H1 (cell line): ENCODE results near the gene WNT7A. TPM values are rescaled to one million over a fixed set of nuclear protein-coding genes. Genes with fewer than 3 reads are reported as not detected.

Experiments
- CTCF ChIA-PET: fragments of 300-600 bp; sonication (Branson Sonifier 250); formaldehyde crosslinking; loops from one replicate; lab custom pipeline; 2021; ENCODE audit not compliant: partially characterized antibody; lab: Charles Lee
- POLR2A ChIA-PET: fragments of 300-600 bp; sonication (Branson Sonifier 250); formaldehyde crosslinking; loops from one replicate; lab custom pipeline; 2021; ENCODE audit warnings: inconsistent platforms; ENCODE audit not compliant: partially characterized antibody; lab: Charles Lee
- DNase-seq, 2 experiments: peaks; one replicate each; pipeline versions ENCODE4 v3.0.0 to v3.0.0-alpha.2; 2010 to 2022; ENCODE audit warnings: low spot score in 2 of 2, low read depth in 1 of 2, mixed read lengths in 1 of 2
- FAIRE-seq: peaks from 2 replicates; lab custom pipeline; 2011; peaks lifted over from hg19 to GRCh38; lab: Jason Lieb, UNC
- H2AFZ ChIP-seq: 2 replicates; pipeline ENCODE4 v1.8.1; 2012; ENCODE audit warnings: low read length, inconsistent platforms
- H2AK5ac ChIP-seq: 2 replicates; pipeline ENCODE4 v1.6.1; 2013; ENCODE audit warnings: low read depth, low read length
- H2BK120ac ChIP-seq: replicated peaks from 2 replicates; pipeline ENCODE3; 2013; ENCODE audit warnings: low read depth, low read length, inconsistent platforms
- H2BK12ac ChIP-seq: 2 replicates; pipeline ENCODE4 v1.6.1; 2013; ENCODE audit warnings: low read depth, low read length
- H2BK15ac ChIP-seq: 2 replicates; pipeline ENCODE4 v1.6.1; 2013; ENCODE audit warnings: low read length
- H2BK20ac ChIP-seq: 2 replicates; pipeline ENCODE4 v1.6.1; 2013; ENCODE audit warnings: low read length
- H2BK5ac ChIP-seq: 2 replicates; pipeline ENCODE4 v1.6.1; 2013; ENCODE audit warnings: low read depth, low read length
- H3K14ac ChIP-seq: 2 replicates; pipeline ENCODE4 v1.6.1; 2013; ENCODE audit warnings: inconsistent platforms; ENCODE audit not compliant: insufficient read length
- H3K18ac ChIP-seq: 2 replicates; pipeline ENCODE4 v1.6.1; 2013; ENCODE audit warnings: low read length; ENCODE audit errors: extremely low read depth
- H3K23ac ChIP-seq: 2 replicates; pipeline ENCODE4 v1.6.1; 2013; ENCODE audit warnings: inconsistent platforms; ENCODE audit not compliant: insufficient read length
- H3K23me2 ChIP-seq: 2 replicates; pipeline ENCODE4 v1.6.1; 2013; ENCODE audit warnings: low read depth, low read length
- H3K27ac ChIP-seq: 2 replicates; pipeline ENCODE4 v1.6.1; 2011; ENCODE audit warnings: low read depth, low read length, inconsistent platforms
- H3K27me3 ChIP-seq, 4 experiments: replicated peaks in 1 of 4; 1 replicate in 1 of 4; 2 replicates in 3 of 4; pipeline versions ENCODE4 v1.6.1 to v1.8.1; 2011 to 2013; ENCODE audit warnings: low read length in 3 of 4, mild to moderate bottlenecking in 3 of 4, inconsistent platforms in 2 of 4, mixed read lengths in 2 of 4, moderate library complexity in 1 of 4; ENCODE audit not compliant: control insufficient read depth in 3 of 4, insufficient read depth in 3 of 4; ENCODE audit errors: extremely low read depth in 1 of 4
- H3K36me3 ChIP-seq, 4 experiments: 2 replicates each; pipeline versions ENCODE4 v1.6.1 to v1.8.1; 2011 to 2013; ENCODE audit warnings: mild to moderate bottlenecking in 4 of 4, low read length in 3 of 4, moderate library complexity in 2 of 4, control low read depth in 1 of 4, inconsistent platforms in 1 of 4; ENCODE audit not compliant: insufficient read depth in 4 of 4, control insufficient read depth in 2 of 4
- H3K4ac ChIP-seq: replicated peaks from 2 replicates; pipeline ENCODE3; 2013; ENCODE audit warnings: low read length, low read depth, mixed read lengths, inconsistent platforms; ENCODE audit not compliant: insufficient read length
- H3K4me1 ChIP-seq, 4 experiments: replicated peaks in 1 of 4; 1 replicate in 1 of 4; 2 replicates in 3 of 4; pipeline versions ENCODE4 v1.6.1 to v1.8.1; 2011 to 2013; ENCODE audit warnings: low read length in 3 of 4, inconsistent platforms in 2 of 4, mixed read lengths in 1 of 4; ENCODE audit not compliant: insufficient read depth in 4 of 4, control insufficient read depth in 3 of 4
- H3K4me2 ChIP-seq, 2 experiments: 2 replicates each; pipeline versions ENCODE4 v1.6.1 to v1.8.1; 2011 to 2013; ENCODE audit warnings: low read depth in 2 of 2, low read length in 2 of 2, control low read depth in 1 of 2, inconsistent platforms in 1 of 2, mild to moderate bottlenecking in 1 of 2; ENCODE audit not compliant: insufficient read depth in 1 of 2
- H3K4me3 ChIP-seq, 4 experiments: fragments of 200-600, 300-600 bp in 1 of 4; sonication (generic), shearing (Covaris generic), sonication (Bioruptor Twin) in 1 of 4; 2 replicates each; pipeline versions ENCODE4 v1.5.1 to v1.8.1; 2011 to 2016; ENCODE audit warnings: low read length in 4 of 4, low read depth in 3 of 4, control low read depth in 2 of 4, inconsistent platforms in 2 of 4, mild to moderate bottlenecking in 2 of 4, mixed read lengths in 1 of 4, moderate library complexity in 1 of 4; ENCODE audit not compliant: insufficient read depth in 2 of 4; ENCODE audit errors: extremely low read depth in 1 of 4
- H3K56ac ChIP-seq: replicated peaks from 2 replicates; pipeline ENCODE3; 2013; ENCODE audit warnings: low read depth, mild to moderate bottlenecking, mixed read lengths, low read length, inconsistent platforms; ENCODE audit not compliant: insufficient read length
- H3K79me1 ChIP-seq: 2 replicates; pipeline ENCODE4 v1.6.1; 2013; ENCODE audit warnings: low read depth, low read length, control low read depth
- H3K79me2 ChIP-seq, 2 experiments: 2 replicates each; pipeline versions ENCODE4 v1.6.1 to v1.8.1; 2012 to 2013; ENCODE audit warnings: low read length in 2 of 2, mild to moderate bottlenecking in 2 of 2, inconsistent platforms in 1 of 2; ENCODE audit not compliant: insufficient read depth in 2 of 2, control insufficient read depth in 1 of 2
- H3K9ac ChIP-seq, 4 experiments: replicated peaks in 1 of 4; 1 replicate in 1 of 4; 2 replicates in 3 of 4; pipeline versions ENCODE4 v1.6.1 to v1.8.1; 2011 to 2013; ENCODE audit warnings: low read depth in 3 of 4, low read length in 3 of 4, control low read depth in 2 of 4, mild to moderate bottlenecking in 2 of 4, moderate library complexity in 2 of 4, inconsistent platforms in 1 of 4; ENCODE audit errors: extremely low read depth in 1 of 4
- H3K9me3 ChIP-seq, 2 experiments: 2 replicates each; pipeline versions ENCODE4 v1.6.1 to v1.8.1; 2012 to 2013; ENCODE audit warnings: mild to moderate bottlenecking in 2 of 2, moderate library complexity in 2 of 2, control low read depth in 1 of 2, inconsistent platforms in 1 of 2, low read depth in 1 of 2, low read length in 1 of 2, mixed read lengths in 1 of 2; ENCODE audit not compliant: insufficient read depth in 2 of 2
- H4K20me1 ChIP-seq, 2 experiments: replicated peaks in 1 of 2; 2 replicates each; pipeline versions ENCODE3 to v1.8.1; 2011 to 2013; ENCODE audit warnings: inconsistent platforms in 2 of 2, low read length in 2 of 2, mild to moderate bottlenecking in 1 of 2; ENCODE audit not compliant: insufficient read depth in 2 of 2, control insufficient read depth in 1 of 2
- H4K5ac ChIP-seq: 2 replicates; pipeline ENCODE4 v1.6.1; 2013; ENCODE audit warnings: low read length, low read depth, mixed read lengths, inconsistent platforms; ENCODE audit not compliant: insufficient read length
- H4K8ac ChIP-seq: 2 replicates; pipeline ENCODE4 v1.8.0; 2013; ENCODE audit warnings: mild to moderate bottlenecking, moderate library complexity, low read length, inconsistent platforms; ENCODE audit not compliant: insufficient read depth; ENCODE audit errors: extremely low read depth
- H4K91ac ChIP-seq: replicated peaks from 2 replicates; pipeline ENCODE3; 2013; ENCODE audit warnings: low read length, mixed read lengths, inconsistent platforms; ENCODE audit not compliant: insufficient read length
- TCF12 ChIP-seq: IDR thresholded peaks from 2 replicates; pipeline ENCODE4 v1.6.1; 2011; ENCODE audit warnings: low read depth, mild to moderate bottlenecking, low read length
- WGBS, 2 experiments: shearing (Covaris generic) in 1 of 2; methylation state at CpG; one replicate each; pipeline versions ENCODE4 v1.1.6 to v1.1.7; 2013 to 2015; ENCODE audit warnings: low lambda C conversion rate in 2 of 2, mixed read lengths in 2 of 2, inconsistent platforms in 1 of 2, low coverage in 1 of 2, missing lambda C conversion rate in 1 of 2; ENCODE audit not compliant: insufficient replicate concordance in 2 of 2, insufficient coverage in 1 of 2, insufficient read length in 1 of 2; ENCODE audit errors: extremely low coverage in 1 of 2, missing lambda C conversion rate in 1 of 2; 5-methylcytosine and 5-hydroxymethylcytosine counted together
- polyA plus RNA-seq, 7 experiments: library from polyadenylated mRNA; depleted of rRNA in 3 of 7; stranded (reverse) in 5 of 7; unstranded in 2 of 7; fragments of >200 nt in 5 of 7; fragments of 200-250 nt in 2 of 7; gene quantifications; 1 replicate in 5 of 7; 2 replicates in 1 of 7; 4 replicates in 1 of 7; pipeline versions ENCODE4 v1.2.1 to v1.2.3, GENCODE V29; 2011 to 2013; ENCODE audit warnings: missing spikeins in 2 of 7, mixed read lengths in 2 of 7
- total RNA-seq: library from RNA; stranded (reverse); fragmentation: NEBNext Ultra II Directional; extraction: Animal tissue kit (Norgen Biotek cat#: 25700); gene quantifications from 2 replicates; pipeline ENCODE4 v1.2.1, GENCODE V29; 2021

The WNT7A gene
- total and polyA plus RNA-seq, 2 of the 8 experiments (the other 6 are each of a cell fraction or from before 2014, with no cell fraction given): 0.02 TPM; not detected in 1

GRCh38 chr3:13780432-13781176, 99.3 kb downstream of the WNT7A start:
- H3K27ac ChIP-seq: no peak overlapping the region
- TF ChIP-seq TCF12: no peak
- TF ChIP-seq, all 59 proteins: peak for 0
- 0 out of 2 replicates have a peak, but pooled peaks cover 2% of the 10 kb centered on the region for H3K23me2 ChIP-seq
- H4K91ac ChIP-seq: no peak overlapping the region
- ChIA-PET POLR2A (interaction anchor here (0.9 kb wide), 1 partner anchor 16 kb away, joined by 4 read pairs; no protein-coding TSS in a partner anchor), CTCF (interaction anchor here (1.0 to 2.4 kb wide), 6 partner anchors 9 to 688 kb away, joined by 3 to 8 read pairs (median 3); no protein-coding TSS in a partner anchor)
- no peak overlapping the region for H3K4me2 ChIP-seq
- 84% methylated on average over 11 of the region's 11 CpGs; no CpG with 5 or more reads in 1 of the 2 experiments for WGBS, 2 experiments
- 0 out of 7 replicates have a peak, but pooled peaks cover 0 to 2% (median 0%) of the 10 kb centered on the region in 4 experiments for H3K27me3 ChIP-seq
- H4K20me1 ChIP-seq: no peaks in the 10 kb centered on the region
- H3K18ac ChIP-seq: no peak overlapping the region
- no peak for DNase-seq
- H3K79me1 ChIP-seq: no peaks in the 10 kb centered on the region
- no peak overlapping the region for H2AK5ac ChIP-seq
- no peak overlapping the region for H3K4me3 ChIP-seq
- H3K14ac ChIP-seq: no peak overlapping the region
- no peak overlapping the region for H2BK5ac ChIP-seq
- no peak for FAIRE-seq
- H2BK120ac ChIP-seq: no peak overlapping the region
- H3K9me3 ChIP-seq: no peaks in the 10 kb centered on the region
- no peak overlapping the region for H2AFZ ChIP-seq
- no peak overlapping the region for H3K56ac ChIP-seq
- H2BK15ac ChIP-seq: no peak overlapping the region
- H3K9ac ChIP-seq: no peak overlapping the region
- H3K4me1 ChIP-seq: peaks cover 0 to 6% (median 4%) of the 10 kb centered on the region in 4 experiments; a peak in 5 of 7 replicates
- no peak overlapping the region for H3K23ac ChIP-seq
- H4K8ac ChIP-seq: peak overlapping the region; percentile 26; the same call in 1 of the 2 replicates
- H3K79me2 ChIP-seq: no peaks in the 10 kb centered on the region
- H2BK20ac ChIP-seq: no peak overlapping the region
- no peak overlapping the region for H3K4ac ChIP-seq
- H3K36me3 ChIP-seq: no peaks in the 10 kb centered on the region
- no peak overlapping the region for H2BK12ac ChIP-seq
- no peak overlapping the region for H4K5ac ChIP-seq
